Nucleus accumbens (tissue), 56 donors: Measurements from ENCODE around the gene STX1A.
"Not testable (repeated sequence)": the region's sequence is repeated elsewhere in the genome, so short reads cannot be mapped to it uniquely, and the experiment has no call there.

Source experiments
- DNase-seq, 56 donors: peaks; one replicate each; lab custom pipeline; 2025; lab: John Stamatoyannopoulos, UW

STX1A gene

GRCh38 chr7:73660594-73660993 lies 58.9 kb downstream of the STX1A start:
- DNase-seq = not testable (repeated sequence)

- DNase-seq = no peak
Observed at GRCh38 chr7:73659983-73660382, 59.5 kb downstream of the STX1A start.

DNA sequence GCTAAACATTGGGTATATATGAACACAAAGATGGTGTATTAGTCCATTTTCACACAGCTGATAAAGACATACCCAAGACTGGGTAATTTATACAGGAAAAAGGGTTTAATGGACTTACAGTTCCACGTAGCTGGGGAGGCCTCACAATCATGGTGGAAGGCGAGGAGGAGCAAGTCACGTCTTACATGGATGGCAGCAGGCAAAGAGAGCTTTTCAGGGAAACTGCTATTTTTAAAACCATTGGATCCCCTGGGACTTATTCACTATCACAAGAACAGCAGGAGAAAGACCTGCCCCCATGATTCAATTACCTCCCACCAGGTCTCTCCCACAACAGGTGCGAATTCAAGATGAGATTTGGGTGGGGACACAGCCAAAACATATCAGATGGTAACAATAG lies 64.2 kb downstream of the STX1A start:
- not testable (repeated sequence) for DNase-seq

- DNase-seq = no peak
Observed at GRCh38 chr7:73652541-73652949, 66.9 kb downstream of the STX1A start.

DNA sequence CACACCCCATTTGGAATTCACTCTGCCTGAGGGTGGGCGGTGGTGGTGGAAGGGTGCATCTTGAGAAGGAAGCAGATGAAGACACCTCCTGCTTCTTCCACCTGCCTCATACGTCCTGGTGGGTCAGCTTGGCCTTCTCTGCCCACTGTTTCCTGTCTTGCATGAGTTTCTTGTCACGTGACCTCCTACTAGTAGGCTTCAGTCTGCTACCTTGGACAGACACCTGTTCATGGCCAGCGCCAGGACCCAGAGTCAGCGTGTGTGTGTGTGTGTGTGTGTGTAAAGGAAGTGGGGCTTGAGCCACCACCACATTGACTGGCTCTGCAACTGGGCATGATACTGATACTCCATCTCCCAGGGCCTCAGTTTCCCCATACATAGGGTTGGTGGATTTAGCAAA lies 68.9 kb downstream of the STX1A start:
- DNase-seq = no peak

- no peak for DNase-seq
Observed at GRCh38 chr7:73649576-73649975, 69.9 kb downstream of the STX1A start.
